ENCODE measurements around the gene TMEM174.
"Not testable (repeated sequence)": the region's sequence is repeated elsewhere in the genome, so short reads cannot be mapped to it uniquely, and the experiment has no call there.

The TMEM174 gene

GRCh38 chr5:73204733-73205132, 31.7 kb downstream of the TMEM174 start:
- DNase-seq (ENCODE audit: extremely low read depth, low read depth): no peak
- no peak for TF ChIP-seq CTCF (IDR thresholded peaks at IDR 0.05; ENCODE audit: low read depth, low read length)

- DNase-seq (ENCODE audit: extremely low read depth, low read depth): no peak
Observed at GRCh38 chr5:73205305-73205704, 32.3 kb downstream of the TMEM174 start.

GRCh38 chr5:73207239-73207638, 34.2 kb downstream of the TMEM174 start:
- DNase-seq (ENCODE audit: extremely low read depth, low read depth): not testable (repeated sequence)

More at GRCh38 chr5:73205305-73205704, 32.3 kb downstream of the TMEM174 start:
- no peak for TF ChIP-seq CTCF (IDR thresholded peaks at IDR 0.05; ENCODE audit: low read depth, low read length)

- not testable (repeated sequence) for DNase-seq (ENCODE audit: extremely low read depth, low read depth)
Observed at GRCh38 chr5:73209075-73209474, 36.1 kb downstream of the TMEM174 start.

- DNase-seq (ENCODE audit: extremely low read depth, low read depth): not testable (repeated sequence)
Observed at GRCh38 chr5:73212693-73213092, 39.7 kb downstream of the TMEM174 start.

- DNase-seq (ENCODE audit: extremely low read depth, low read depth): no peak
- no peak for TF ChIP-seq CTCF (IDR thresholded peaks at IDR 0.05; ENCODE audit: low read depth, low read length)
Observed at GRCh38 chr5:73213566-73213998, 40.6 kb downstream of the TMEM174 start.

- DNase-seq (ENCODE audit: extremely low read depth, low read depth): no peak
Observed at GRCh38 chr5:73214306-73214705, 41.3 kb downstream of the TMEM174 start.

GRCh38 chr5:73214996-73215395, 42.0 kb downstream of the TMEM174 start:
- DNase-seq (ENCODE audit: extremely low read depth, low read depth): no peak
- TF ChIP-seq CTCF (IDR thresholded peaks at IDR 0.05; ENCODE audit: low read depth, low read length): no peak

More at GRCh38 chr5:73214306-73214705, 41.3 kb downstream of the TMEM174 start:
- TF ChIP-seq CTCF (IDR thresholded peaks at IDR 0.05; ENCODE audit: low read depth, low read length): no peak

- no peak for DNase-seq (ENCODE audit: extremely low read depth, low read depth)
- TF ChIP-seq CTCF (IDR thresholded peaks at IDR 0.05; ENCODE audit: low read depth, low read length): no peak
Observed at GRCh38 chr5:73215531-73215890, 42.5 kb downstream of the TMEM174 start.

Data from AG09319 (cell line).